Stimulated activated CD4-positive, alpha-beta T cell treated with anti-CD3 and anti-CD28 coated beads, TNF-alpha, amount 100 ng/mL, for 24 hours (primary cell): ENCODE results near the gene KRTAP5-6.
A peak's percentile ranks its signal among the peaks of the same experiment; 100 is the strongest.

Source experiments
- DNase-seq, 3 experiments: peaks; one replicate each; pipeline ENCODE4 v3.0.0-alpha.2; 2020; ENCODE audit warnings: low read depth in 3 of 3

KRTAP5-6 gene, protein sequence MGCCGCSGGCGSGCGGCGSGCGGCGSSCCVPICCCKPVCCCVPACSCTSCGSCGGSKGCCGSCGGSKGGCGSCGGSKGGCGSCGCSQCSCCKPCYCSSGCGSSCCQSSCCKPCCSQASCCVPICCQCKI

GRCh38 chr11:1696608-1697570 lies at the start of gene KRTAP5-6:
Gene KRTAP5-6, plus strand, starts transcription at chr11:1697195. Its CDS starts 51 bp downstream, at chr11:1697246.
- DNase-seq, result no peak

- DNase-seq, result no peak
Measured at GRCh38 chr11:1647901-1648652, 48.9 kb upstream of the KRTAP5-6 start.

DNA sequence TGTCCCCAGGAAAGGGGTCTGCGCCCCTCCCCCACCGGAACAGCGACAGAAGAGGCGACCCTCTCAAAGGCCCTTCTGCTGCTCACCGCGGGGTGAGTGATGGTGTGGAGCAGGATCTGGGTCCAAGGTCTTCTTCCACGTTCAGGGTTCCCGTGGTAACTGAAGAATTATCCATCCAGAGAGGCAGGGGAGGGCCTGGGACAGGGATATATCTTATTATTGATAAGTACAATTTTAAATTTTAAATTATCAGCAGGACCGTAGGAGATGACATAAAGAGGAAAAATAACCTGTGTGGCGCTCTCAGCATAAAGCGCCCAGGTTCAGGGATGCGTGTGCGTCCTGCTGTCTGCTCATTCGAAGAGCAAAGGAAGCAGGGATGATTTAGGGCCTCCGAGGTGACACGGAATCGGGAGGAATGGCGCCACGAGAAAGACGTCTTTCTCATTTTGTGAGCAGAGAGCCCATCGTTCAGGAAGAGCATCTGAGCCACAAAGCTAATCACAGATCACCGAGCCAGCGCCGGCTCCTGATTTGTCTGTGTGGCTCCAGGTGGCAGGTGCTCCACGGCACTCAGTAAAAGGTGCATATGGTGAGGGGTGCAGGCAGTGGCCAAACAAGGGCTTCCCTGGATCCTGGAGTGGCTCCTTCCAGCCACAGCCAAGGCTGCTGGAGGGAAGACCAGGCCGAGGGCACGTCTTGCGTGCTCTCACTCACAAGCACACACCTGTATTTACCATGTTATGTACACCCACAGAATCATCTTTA lies 48.2 kb upstream of the KRTAP5-6 start:
- DNase-seq, result no peak

GRCh38 chr11:1650034-1650917 lies 46.7 kb upstream of the KRTAP5-6 start:
- no peak for DNase-seq

GRCh38 chr11:1650918-1651262 lies 46.1 kb upstream of the KRTAP5-6 start:
- no peak for DNase-seq

DNA sequence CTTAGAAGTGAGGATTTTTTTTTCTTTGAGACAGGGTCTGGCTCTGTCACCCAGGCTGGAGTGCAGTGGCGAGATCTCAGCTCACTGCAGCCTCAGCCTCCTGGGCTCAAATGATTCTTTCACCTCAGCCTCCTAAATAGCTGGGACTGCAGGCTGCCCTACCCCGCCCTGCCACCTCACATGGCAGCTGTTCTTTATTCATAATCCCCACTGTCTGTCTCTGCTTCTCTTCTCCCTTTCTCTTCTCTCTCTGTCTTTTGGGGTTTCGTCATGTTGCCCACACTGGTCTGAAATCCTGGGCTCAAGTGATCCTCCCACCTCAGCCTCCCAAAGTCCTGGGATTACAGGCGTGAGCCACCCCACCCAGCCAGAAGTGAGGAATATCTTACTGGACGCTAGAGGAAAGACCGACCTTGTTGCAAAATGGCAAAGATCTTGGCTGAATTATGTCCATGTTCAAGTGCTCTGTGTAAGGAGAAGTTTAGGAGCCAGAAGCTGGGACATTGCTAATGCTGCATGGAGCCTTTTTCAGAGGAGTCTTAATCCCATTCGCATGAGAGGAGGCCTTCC lies 45.5 kb upstream of the KRTAP5-6 start:
- DNase-seq, result no peak

DNA sequence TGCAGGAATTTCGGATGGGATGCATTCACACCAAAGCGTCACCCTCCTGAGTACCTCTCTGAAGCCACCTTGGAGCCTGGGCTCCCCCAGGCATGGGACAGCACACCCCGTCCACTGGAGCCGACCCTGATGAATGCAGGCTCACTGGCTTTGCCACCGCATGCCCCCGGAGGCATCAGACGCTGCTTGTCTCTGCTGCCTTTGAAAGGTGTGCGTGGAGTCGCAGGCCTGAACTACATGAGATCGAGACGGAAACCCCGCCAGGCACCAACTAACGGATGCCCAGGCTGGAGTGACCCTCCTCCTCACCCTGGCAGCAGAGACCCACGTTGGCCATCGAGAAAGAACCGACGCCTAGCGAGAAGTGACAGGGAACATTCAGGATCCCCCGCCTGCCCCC lies 45.0 kb upstream of the KRTAP5-6 start:
- DNase-seq, result no peak

GRCh38 chr11:1652442-1652770 lies 44.6 kb upstream of the KRTAP5-6 start:
- DNase-seq, result no peak

DNA sequence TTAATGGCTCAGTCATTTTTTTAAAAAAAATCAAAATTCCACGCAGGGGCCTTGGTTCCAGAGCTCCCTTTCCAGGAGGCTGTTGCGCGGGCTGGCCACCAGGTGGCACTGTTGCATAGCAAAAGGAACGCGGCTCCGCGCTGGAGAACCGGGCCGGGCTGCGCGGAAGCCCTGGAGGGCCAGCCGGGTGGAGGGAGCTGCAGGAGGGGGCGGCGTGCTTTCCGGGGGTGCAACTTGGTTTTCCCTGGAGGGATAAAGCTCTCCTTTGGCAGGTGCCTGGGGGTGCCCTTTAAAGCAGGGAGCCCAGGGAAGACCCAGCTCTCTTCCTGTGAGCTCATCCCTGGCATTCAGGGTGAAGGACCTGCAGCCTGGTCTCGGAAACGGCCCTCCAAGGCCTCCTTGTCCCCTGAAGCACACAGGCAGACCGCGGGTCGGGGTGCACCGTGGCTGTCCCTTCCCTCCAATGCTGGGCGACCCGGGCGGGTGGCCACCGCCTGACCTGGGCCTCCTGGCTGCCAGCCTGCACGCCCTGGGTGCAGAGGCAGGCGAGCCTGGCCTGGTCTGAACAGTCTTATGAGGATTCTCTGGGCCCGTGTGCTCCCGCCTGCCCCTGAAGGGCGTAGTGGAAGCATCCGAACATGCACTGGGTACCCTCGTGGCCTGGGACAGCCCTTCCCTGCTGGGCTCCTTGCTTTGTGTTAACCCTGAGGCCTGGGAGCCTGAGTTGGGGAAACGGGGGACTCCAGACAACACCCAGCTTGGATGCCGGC lies 44.0 kb upstream of the KRTAP5-6 start:
- DNase-seq, result peak; percentile 61 to 74 (median 65)

DNA sequence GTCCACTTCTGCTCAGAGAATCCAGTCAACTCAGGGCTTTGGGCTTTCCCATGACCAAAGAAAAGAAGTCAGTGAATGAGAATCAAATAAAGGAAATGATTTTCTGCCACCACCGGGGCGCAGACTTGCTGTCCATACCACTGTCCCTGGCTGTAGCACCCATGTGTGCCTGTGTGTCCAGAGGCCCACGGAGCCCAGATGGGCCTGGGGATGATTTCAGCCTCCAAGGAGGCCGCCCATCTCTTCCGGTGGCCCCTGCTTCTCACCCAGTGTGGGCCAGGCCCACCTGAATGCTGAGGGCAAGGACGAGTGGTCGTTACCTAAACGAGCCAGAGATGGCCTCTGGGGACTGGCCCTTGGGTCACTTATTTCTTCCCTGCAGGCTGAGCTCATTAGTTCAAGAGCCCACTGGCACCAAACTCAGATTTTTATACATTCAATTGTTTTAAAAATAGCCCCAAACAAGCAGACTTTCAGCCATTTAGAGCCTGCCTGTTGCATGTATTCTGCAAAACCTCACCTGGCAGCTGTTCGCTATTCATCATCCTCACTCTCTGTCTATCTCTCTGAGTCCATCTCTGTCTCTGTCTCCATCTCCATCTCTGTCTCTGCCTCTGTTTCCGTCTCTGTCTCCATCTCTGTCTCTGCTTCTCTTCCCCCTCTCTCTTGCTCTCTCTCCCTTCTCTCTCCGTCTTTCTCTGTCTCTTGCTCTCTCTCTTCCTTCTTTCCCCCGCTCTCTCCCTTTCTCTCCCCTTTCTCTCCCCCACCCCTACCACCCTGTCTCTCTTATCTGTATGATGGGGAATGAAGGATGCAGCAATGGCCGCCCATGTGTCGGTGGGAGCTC lies 43.2 kb upstream of the KRTAP5-6 start:
- DNase-seq, result no peak

DNA sequence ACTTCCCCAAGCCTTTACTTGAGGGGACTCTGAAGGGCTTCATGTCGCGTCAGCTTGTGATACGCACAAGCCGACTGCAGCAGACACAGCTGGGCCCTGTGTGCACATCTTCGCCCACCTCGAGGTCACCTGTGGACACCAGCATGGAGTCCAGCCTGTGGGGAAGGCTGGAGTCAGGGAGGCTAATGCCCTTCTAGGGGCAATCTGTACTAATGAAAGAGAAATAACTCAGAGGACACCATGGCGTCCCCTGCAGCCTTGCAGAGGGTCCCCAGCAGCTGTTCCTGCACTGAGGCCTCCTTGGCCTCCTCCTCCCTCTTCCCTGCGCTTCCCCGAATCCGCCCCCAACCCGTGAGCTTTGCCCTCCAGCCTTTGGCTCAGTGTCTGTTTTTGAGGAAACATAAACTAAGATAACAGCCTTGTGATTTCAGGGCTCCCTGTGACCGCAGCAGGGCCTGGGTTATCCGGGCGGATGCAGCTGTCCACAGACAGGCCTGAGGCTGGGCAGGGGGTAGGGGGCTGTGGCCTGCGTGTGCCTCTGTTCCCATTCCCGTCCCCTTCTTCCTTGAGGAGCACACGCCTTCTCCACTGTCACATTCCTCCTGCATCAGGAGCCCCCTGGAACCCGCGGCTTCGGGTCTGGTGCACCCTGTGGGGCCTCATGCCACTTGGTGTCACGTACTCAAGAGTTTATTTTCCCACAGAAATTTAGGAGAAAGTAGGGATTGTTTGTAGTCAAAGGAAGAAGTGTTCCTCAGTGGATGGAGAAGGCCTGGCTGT lies 42.4 kb upstream of the KRTAP5-6 start:
- DNase-seq, result no peak

DNA sequence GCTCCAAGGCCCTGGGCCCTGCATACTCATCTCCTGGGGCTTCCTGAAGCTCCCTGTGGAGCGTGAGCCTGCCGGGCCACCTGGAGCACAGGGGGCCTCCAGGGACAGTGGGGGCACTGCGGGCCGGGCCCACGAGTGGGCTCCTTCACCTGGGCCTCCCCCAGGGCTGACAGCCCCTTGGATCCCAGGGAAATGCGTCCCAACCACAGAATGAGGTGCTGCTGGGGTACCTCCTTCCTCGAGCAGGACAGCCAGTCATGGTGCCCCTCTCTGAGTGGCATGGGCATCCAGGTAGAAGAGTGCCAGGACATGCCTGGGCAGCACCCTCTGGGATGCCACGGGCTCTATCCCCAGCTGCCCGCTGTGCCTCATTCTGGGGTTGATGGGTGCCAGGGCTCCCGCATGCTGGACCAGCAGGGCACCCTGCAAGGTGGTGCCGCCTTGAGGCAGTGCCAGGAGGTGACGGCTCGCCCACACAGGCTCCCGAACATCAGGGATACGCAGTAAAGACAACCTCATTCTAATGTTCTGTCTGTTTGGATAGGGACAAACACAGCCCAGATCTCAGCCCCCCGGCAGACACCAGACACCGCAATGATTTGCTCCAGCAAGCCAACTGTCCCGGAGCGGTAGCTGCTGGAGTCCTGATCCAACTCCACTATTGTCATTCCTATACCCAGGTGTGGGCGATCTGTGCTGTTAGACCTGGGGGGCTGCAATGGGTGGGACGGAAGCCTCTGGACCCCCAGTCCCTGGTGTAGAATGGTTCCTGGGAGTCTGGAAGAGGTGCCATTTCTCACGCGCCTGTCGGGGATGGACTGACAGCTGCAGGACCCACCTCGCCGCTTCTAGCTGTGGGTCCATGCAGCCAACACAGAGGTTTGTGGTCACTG lies 41.6 kb upstream of the KRTAP5-6 start:
- DNase-seq, result no peak

GRCh38 chr11:1656061-1656441 lies 40.9 kb upstream of the KRTAP5-6 start:
- DNase-seq, result no peak

DNA sequence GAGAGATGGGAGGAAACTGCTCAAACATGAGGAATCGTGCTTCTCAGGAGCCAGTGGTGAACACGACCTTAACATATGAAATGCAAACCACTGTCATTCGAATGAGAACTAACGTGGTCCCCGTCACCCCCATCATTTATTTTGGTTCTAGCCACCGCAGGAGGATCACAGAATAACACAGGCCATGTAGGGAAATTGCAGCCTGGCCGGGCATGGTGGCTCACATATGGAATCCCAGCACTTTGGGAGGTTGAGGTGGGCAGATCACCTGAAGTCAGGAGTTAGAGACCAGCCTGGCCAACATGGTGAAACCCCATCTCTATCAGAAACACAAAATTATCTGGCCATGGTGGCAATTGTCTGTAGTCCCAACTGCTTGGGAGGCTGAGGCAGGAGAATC lies 40.3 kb upstream of the KRTAP5-6 start:
- no peak for DNase-seq

DNA sequence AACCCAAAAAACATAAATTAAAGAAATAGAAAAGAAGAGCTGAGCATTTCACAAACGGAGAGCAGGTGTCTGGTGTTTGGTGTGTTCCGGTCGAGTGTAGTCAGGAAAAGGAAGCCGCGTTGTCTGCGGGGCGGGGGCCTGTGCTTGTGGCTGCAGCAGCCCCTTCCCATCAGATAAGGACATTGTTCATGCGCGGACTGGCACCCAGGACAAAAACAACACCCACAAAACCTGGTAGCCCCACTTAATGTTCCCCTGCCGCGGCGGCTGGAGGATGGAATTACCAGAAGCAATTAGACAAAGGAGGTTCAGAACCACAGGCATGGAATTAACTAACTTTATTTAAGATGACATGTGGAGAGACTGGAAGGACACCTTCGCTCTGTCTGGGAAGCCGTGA lies 37.5 kb upstream of the KRTAP5-6 start:
- no peak for DNase-seq

GRCh38 chr11:1660111-1660867 lies 36.7 kb upstream of the KRTAP5-6 start:
- no peak for DNase-seq
